Umbilical cord (tissue), 2 donors: ENCODE results near the gene CEACAM5. TPM values are rescaled to one million over a fixed set of nuclear protein-coding genes. Genes with fewer than 3 reads are reported as not detected.
A peak's percentile ranks its signal among the peaks of the same experiment; 100 is the strongest.
"Not testable (repeated sequence)": the region's sequence is repeated elsewhere in the genome, so short reads cannot be mapped to it uniquely, and the experiment has no call there.

Experiments used
- DNase-seq: peaks from one replicate; pipeline ENCODE4 v3.0.0-alpha.2; 2015; ENCODE audit warnings: low spot score
- total RNA-seq: library from RNA; depleted of rRNA; stranded (reverse); fragments of >200 nt; gene quantifications from one replicate; pipeline ENCODE4 v1.2.3, GENCODE V29; 2014; ENCODE audit warnings: low replicate concordance; ENCODE audit not compliant: insufficient read depth

CEACAM5 gene
- total RNA-seq, 1 donor from 2014 or later, result 1.2 TPM

DNA sequence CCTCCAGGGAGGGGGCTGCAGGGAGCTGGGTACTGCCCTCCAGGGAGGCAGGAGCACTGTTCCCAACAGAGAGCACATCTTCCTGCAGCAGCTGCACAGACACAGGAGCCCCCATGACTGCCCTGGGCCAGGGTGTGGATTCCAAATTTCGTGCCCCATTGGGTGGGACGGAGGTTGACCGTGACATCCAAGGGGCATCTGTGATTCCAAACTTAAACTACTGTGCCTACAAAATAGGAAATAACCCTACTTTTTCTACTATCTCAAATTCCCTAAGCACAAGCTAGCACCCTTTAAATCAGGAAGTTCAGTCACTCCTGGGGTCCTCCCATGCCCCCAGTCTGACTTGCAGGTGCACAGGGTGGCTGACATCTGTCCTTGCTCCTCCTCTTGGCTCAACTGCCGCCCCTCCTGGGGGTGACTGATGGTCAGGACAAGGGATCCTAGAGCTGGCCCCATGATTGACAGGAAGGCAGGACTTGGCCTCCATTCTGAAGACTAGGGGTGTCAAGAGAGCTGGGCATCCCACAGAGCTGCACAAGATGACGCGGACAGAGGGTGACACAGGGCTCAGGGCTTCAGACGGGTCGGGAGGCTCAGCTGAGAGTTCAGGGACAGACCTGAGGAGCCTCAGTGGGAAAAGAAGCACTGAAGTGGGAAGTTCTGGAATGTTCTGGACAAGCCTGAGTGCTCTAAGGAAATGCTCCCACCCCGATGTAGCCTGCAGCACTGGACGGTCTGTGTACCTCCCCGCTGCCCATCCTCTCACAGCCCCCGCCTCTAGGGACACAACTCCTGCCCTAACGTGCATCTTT lies 7.8 kb upstream of the CEACAM5 start:
- DNase-seq, result no peak

DNA sequence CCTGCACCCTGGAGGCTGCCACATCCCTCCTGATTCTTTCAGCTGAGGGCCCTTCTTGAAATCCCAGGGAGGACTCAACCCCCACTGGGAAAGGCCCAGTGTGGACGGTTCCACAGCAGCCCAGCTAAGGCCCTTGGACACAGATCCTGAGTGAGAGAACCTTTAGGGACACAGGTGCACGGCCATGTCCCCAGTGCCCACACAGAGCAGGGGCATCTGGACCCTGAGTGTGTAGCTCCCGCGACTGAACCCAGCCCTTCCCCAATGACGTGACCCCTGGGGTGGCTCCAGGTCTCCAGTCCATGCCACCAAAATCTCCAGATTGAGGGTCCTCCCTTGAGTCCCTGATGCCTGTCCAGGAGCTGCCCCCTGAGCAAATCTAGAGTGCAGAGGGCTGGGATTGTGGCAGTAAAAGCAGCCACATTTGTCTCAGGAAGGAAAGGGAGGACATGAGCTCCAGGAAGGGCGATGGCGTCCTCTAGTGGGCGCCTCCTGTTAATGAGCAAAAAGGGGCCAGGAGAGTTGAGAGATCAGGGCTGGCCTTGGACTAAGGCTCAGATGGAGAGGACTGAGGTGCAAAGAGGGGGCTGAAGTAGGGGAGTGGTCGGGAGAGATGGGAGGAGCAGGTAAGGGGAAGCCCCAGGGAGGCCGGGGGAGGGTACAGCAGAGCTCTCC lies 6.9 kb upstream of the CEACAM5 start:
- no peak for DNase-seq

DNA sequence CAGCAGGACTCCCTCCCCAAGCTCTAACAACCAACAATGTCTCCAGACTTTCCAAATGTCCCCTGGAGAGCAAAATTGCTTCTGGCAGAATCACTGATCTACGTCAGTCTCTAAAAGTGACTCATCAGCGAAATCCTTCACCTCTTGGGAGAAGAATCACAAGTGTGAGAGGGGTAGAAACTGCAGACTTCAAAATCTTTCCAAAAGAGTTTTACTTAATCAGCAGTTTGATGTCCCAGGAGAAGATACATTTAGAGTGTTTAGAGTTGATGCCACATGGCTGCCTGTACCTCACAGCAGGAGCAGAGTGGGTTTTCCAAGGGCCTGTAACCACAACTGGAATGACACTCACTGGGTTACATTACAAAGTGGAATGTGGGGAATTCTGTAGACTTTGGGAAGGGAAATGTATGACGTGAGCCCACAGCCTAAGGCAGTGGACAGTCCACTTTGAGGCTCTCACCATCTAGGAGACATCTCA lies 6.2 kb upstream of the CEACAM5 start:
- no peak for DNase-seq

DNA sequence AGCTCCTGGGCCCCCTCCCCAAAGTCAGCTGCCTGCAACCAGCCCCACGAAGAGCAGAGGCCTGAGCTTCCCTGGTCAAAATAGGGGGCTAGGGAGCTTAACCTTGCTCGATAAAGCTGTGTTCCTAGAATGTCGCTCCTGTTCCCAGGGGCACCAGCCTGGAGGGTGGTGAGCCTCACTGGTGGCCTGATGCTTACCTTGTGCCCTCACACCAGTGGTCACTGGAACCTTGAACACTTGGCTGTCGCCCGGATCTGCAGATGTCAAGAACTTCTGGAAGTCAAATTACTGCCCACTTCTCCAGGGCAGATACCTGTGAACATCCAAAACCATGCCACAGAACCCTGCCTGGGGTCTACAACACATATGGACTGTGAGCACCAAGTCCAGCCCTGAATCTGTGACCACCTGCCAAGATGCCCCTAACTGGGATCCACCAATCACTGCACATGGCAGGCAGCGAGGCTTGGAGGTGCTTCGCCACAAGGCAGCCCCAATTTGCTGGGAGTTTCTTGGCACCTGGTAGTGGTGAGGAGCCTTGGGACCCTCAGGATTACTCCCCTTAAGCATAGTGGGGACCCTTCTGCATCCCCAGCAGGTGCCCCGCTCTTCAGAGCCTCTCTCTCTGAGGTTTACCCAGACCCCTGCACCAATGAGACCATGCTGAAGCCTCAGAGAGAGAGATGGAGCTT lies 4.7 kb upstream of the CEACAM5 start:
- DNase-seq, result no peak

DNA sequence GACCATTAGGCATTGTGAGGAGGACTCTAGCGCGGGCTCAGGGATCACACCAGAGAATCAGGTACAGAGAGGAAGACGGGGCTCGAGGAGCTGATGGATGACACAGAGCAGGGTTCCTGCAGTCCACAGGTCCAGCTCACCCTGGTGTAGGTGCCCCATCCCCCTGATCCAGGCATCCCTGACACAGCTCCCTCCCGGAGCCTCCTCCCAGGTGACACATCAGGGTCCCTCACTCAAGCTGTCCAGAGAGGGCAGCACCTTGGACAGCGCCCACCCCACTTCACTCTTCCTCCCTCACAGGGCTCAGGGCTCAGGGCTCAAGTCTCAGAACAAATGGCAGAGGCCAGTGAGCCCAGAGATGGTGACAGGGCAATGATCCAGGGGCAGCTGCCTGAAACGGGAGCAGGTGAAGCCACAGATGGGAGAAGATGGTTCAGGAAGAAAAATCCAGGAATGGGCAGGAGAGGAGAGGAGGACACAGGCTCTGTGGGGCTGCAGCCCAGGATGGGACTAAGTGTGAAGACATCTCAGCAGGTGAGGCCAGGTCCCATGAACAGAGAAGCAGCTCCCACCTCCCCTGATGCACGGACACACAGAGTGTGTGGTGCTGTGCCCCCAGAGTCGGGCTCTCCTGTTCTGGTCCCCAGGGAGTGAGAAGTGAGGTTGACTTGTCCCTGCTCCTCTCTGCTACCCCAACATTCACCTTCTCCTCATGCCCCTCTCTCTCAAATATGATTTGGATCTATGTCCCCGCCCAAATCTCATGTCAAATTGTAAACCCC lies 2.8 kb upstream of the CEACAM5 start:
- peak; percentile 13 for DNase-seq

DNA sequence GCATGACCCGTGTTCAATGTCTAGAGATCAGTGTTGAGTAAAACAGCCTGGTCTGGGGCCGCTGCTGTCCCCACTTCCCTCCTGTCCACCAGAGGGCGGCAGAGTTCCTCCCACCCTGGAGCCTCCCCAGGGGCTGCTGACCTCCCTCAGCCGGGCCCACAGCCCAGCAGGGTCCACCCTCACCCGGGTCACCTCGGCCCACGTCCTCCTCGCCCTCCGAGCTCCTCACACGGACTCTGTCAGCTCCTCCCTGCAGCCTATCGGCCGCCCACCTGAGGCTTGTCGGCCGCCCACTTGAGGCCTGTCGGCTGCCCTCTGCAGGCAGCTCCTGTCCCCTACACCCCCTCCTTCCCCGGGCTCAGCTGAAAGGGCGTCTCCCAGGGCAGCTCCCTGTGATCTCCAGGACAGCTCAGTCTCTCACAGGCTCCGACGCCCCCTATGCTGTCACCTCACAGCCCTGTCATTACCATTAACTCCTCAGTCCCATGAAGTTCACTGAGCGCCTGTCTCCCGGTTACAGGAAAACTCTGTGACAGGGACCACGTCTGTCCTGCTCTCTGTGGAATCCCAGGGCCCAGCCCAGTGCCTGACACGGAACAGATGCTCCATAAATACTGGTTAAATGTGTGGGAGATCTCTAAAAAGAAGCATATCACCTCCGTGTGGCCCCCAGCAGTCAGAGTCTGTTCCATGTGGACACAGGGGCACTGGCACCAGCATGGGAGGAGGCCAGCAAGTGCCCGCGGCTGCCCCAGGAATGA lies 1.5 kb upstream of the CEACAM5 start:
- DNase-seq, result no peak

DNA sequence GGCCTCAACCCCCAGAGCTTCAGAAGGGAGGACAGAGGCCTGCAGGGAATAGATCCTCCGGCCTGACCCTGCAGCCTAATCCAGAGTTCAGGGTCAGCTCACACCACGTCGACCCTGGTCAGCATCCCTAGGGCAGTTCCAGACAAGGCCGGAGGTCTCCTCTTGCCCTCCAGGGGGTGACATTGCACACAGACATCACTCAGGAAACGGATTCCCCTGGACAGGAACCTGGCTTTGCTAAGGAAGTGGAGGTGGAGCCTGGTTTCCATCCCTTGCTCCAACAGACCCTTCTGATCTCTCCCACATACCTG lies 969 bp upstream of the CEACAM5 start:
- DNase-seq, result no peak

DNA sequence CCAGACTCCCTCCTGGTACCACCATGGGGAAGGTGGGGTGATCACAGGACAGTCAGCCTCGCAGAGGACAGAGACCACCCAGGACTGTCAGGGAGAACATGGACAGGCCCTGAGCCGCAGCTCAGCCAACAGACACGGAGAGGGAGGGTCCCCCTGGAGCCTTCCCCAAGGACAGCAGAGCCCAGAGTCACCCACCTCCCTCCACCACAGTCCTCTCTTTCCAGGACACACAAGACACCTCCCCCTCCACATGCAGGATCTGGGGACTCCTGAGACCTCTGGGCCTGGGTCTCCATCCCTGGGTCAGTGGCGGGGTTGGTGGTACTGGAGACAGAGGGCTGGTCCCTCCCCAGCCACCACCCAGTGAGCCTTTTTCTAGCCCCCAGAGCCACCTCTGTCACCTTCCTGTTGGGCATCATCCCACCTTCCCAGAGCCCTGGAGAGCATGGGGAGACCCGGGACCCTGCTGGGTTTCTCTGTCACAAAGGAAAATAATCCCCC lies 505 bp upstream of the CEACAM5 start:
- DNase-seq, result no peak

DNA sequence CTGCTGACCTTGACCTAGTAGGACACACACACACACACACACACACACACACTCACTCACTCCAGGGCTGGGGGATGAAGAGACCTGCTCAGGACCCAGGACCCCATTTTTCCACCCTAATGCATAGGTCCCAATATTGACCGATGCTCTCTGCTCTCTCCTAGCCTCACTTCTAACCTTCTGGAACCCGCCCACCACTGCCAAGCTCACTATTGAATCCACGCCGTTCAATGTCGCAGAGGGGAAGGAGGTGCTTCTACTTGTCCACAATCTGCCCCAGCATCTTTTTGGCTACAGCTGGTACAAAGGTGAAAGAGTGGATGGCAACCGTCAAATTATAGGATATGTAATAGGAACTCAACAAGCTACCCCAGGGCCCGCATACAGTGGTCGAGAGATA lies 1.1 kb downstream of the CEACAM5 start:
- DNase-seq, result not testable (repeated sequence)

DNA sequence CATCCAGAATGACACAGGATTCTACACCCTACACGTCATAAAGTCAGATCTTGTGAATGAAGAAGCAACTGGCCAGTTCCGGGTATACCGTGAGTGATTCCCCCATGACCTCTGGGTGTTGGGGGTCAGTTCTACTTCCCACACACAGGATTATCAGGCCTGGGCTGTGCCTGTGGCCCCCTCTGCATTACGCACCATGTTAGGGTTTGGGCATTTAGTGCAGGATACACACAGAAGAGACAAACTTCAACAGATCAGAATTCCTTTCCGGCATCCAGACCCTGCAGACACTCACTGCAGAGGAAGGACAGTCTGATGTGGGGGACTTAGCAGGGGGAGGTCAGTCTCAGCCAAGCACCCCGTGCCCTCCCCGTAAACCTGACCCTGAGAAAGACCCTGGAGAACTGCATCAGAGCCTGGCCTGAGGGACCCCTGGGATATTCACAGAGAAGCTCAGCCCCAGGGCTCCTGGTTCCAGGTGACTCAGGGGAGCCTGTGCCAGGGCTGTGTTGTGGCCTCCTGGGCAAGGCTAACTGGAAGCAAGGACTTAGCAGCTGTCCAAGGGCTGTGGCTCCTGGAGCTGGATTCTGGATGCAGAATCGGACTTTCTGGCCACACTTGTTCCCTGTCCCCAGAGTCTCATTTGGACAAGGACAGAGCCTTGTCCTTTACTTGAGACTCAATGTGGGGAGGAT lies 1.7 kb downstream of the CEACAM5 start:
- DNase-seq, result no peak

DNA sequence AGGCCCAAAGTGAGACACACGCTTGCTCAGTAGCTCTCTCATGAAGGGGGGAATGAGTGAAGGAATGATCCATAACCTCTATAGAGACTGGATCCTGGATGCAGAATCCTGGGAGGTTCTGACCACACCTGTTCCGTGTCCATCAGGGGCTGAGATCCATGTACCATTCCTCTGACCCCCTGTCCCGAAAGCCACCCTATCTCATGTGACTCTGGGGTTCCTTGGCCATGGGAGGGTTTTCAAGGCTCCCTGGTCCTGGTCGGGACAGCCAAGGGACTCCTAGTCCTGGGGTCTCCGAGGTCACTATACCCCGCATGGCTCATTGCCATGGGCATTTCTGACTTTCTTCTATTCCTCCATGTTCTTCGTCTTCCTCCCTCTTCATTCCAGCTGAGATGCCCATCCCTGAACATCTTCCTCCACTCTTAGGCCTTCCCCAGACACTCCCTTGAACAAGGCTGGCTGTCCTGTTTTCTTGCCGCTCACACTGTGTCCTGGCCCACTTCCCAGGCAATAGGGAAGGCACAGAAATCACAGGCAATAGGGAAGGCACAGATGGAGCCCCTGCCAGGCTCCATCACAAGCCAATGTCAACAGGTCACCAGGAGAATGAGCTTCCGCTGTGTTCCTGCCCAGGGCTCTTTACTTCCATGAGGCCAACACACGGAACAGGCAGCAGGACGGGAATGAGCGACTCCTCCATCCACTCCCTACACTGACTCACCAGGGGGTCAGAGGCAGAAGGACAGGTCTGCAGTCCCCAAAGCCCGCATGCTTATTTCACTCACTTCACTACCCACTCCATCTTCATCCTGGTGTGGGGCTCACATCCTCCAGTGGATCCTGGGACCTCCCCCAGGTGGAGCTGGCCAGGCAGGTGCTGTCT lies 3.2 kb downstream of the CEACAM5 start:
- no peak for DNase-seq

DNA sequence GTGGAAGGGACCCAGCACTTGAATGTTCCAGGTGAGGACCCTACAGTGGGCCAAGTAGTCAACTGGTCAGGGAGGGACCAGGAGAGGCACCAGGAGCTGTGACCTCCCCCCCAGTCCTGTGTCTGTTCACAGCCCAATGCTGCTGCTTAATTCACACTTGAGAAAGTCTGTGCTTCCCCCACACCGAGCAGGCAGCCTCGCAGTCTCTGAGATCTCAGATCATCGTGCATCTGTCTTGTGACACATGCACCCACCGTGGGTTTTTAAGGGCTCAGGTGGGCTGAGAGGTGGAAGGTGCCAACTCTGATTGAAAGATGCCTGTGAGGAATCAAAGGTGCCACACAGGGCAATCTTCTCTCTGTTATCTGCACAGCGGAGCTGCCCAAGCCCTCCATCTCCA lies 6.2 kb downstream of the CEACAM5 start:
- no peak for DNase-seq

DNA sequence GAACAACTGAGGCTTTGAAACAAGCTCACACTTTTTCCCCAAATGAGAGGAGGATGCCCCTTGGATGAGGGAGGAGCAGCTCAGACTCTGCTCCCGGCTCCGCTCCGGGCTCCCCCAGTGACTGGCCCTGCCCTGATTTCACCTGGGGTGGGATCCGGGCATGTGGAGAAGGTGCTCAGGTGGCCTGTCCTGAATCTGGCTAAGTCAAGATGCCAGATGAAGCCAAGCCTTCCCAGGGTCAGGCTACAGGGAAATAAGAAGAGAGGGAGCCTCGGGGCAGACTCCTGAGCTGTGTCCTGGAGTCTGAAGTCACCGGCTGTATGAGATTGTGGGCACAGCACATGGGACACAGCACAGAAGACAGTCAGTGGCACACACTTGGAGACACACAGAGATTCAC lies 10.3 kb downstream of the CEACAM5 start:
- DNase-seq, result no peak

DNA sequence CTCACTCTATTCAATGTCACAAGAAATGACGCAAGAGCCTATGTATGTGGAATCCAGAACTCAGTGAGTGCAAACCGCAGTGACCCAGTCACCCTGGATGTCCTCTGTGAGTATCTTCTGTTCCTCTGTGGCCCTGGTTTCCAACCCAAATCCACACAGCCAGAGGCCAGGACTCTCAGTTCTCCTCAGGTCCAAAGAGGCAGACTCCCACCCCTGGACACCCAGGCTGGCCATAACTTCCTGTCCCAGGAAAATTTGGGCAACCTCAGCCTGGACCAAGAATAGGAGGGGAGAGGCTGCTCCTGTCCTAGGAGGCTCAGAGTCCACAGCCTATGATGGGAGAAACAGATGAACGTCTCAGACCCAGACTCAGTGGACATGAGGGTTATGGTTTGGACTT lies 11.7 kb downstream of the CEACAM5 start:
- no peak for DNase-seq

DNA sequence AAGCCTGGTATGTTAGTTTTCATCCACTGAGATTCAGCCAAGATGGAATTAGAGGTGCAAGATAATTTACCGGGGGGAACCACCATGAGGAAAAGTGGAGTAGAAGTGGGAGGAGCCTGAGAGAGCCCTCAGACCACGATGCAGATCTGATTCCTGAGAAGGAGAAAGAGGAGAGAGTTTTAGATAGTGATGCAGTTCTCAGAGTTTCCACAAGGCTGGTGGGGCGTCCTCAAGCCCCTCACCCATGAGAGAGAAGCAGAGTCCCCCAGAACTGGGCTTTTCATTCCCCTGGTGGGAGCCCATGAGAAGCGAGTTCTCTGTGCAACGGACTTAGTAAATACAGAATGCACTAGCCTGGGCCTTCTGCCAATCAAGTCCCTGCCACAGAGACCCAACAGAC lies 18.1 kb downstream of the CEACAM5 start:
- no peak for DNase-seq

DNA sequence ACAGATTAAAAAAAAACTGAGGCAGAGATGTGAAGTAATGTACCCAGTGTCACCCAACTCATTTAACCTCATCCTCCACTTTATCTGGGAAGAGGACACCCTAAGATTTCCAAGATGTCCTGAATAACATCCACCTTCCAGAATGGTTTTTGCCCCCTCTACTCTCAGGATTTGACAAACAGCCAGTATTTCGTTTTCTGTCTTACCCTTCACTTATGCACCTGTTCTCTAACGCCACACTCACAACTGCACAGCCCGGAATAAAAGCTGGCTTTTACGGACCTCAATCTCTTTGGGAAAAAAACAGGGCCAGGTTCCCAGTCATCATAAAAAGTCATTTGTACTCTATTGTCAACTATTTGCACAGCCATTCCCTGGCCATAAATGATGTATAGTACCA lies 25.7 kb downstream of the CEACAM5 start:
- DNase-seq, result no peak

DNA sequence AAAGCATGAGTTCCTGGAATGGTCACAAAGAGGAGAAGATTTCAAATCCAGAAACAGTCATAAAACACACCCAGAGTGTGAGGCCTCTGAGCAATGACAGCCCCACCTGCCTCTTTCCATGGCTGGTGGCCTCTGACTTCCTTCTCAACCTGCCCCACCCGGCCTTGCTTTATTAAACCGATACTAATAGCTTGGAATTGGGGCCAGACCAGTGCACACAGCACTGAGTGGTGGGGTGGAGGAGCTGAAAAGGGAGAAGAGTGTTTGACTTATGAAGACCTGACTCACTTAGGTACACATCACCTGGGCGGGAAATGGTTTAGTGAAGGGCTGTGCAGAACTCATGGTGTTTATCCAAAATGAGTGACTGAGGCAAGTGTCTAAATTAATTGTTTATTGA lies 26.2 kb downstream of the CEACAM5 start:
- no peak for DNase-seq

DNA sequence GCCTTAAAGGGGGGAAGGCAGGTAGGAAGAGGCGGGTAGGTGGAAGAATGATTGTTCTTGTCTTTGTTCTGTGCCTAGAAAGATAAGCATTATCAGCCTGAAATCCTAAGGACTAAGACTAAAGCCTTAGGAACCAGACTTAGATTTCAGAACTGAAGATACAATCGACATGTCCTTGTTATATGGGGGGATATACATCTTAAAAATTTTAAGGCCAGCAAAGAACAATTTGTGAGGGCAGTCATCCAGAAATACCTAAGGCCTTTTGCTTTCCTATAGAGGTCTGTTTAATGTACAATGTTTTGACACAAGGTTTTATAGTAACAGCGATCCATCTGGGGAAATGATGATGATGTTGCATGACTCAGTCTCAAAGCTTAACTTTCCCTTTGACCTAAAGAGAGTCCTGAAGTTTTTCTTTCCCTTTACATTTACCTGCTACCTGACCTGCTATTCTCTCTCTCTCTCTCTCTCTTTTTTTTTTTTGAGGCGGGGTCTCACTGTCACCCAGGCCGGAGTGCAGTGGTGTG lies 26.7 kb downstream of the CEACAM5 start:
- DNase-seq, result no peak

DNA sequence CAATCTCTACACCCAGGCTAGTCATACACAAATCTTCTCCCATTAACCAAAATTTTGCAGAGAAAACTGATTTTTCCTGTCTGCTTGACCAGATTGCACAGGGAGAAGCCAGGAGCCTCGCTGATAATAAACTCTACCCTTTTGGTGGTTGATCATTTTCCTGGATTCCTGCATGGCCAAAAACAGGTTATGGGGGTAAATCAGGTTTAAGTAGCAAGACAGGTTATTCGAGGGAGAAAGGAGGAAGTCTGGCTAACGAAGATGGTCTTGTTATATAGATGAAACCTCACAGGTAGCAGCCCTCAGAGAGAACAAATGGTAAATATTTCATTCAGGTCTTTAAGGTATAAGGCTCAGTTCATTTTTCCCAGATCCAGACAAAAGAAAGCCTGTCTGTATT lies 30.9 kb downstream of the CEACAM5 start:
- no peak for DNase-seq
